Activated CD4-positive, alpha-beta T cell treated with anti-CD3 and anti-CD28 coated beads, Interleukin-2, amount 50 U/mL, for 48 hours (primary cell): ENCODE data around the gene KDM4F.
"Not testable (repeated sequence)": the region's sequence is repeated elsewhere in the genome, so short reads cannot be mapped to it uniquely, and the experiment has no call there.

Source experiments
- DNase-seq, 2 experiments: peaks; one replicate each; pipeline ENCODE4 v3.0.0-alpha.2; 2020

Gene KDM4F

DNA sequence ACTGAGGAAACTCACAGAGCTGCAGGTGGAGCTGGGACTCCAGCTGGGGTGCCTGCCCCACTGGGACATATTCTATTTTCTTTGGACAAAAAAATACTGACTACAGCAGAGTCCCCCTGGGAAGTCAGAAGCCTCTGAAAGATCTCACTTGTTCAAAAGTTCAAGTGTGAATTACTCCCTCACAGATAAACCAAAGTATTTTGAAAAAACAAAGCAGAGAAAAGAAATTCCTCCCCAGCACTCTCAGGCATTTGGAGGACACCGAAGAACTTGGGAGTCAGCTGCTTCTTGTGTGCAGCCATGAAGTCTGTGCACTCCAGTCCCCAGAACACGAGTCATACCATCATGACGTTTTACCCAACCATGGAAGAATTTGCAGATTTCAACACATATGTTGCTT, at the start of gene KDM4F:
Gene KDM4F (plus strand): TSS at position 301 of the 400 bp plus-strand sequence.
- not testable (repeated sequence) for DNase-seq

DNA sequence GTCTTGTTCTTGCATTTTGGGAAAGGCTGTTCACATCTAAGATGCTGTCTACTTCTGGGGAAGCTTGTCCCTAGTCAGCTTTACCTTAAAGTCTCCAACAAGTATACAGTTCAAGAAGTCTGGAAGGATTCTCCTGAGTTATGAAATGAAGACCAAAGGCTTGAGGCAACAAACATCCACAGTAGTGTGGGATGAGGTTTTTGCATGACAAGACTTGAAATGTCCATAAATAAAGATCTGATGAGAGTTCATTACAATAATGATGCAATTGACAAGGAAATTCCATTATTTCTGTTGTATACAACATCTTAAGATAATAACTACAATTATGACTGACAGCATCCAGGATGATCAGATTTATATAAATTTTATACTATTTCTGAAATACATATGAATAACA, 45.5 kb upstream of the KDM4F start:
- DNase-seq, result no peak

DNA sequence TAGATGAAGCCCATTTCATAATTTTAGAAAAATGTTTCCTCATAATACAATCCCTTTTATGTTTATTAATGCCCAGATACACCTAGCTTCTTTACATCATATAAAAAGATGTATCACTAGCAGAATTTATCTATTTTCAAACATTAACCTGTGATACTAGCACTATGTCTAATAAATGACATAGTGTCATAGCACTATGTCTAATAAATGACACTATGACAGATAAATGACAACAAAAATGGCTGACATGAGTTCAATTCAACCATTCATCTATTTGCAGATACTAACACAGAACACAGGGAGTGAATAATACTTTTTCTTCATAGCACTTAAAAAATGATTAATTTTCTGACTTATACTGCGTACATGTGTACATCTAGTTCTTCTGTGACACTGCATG, 43.6 kb upstream of the KDM4F start:
- no peak for DNase-seq

DNA sequence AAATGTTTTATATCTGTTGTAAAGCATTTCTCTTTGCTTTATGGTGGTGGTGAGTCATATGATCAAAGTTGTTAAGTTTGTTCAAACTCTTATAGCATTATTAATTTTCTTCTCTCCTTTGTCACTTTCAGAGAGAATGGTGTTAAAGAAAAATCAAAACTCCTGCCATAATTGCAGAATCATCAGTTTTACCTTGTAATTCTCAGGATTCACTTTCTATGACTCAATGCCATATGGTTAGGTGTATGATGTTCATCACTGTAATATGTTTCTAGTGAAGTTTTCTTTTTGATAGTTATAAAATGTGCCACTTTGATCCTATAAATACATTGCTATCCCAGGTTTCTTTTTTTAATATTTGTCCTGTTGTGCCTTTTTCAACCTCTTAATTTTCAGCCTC, 37.8 kb upstream of the KDM4F start:
- DNase-seq, result no peak

DNA sequence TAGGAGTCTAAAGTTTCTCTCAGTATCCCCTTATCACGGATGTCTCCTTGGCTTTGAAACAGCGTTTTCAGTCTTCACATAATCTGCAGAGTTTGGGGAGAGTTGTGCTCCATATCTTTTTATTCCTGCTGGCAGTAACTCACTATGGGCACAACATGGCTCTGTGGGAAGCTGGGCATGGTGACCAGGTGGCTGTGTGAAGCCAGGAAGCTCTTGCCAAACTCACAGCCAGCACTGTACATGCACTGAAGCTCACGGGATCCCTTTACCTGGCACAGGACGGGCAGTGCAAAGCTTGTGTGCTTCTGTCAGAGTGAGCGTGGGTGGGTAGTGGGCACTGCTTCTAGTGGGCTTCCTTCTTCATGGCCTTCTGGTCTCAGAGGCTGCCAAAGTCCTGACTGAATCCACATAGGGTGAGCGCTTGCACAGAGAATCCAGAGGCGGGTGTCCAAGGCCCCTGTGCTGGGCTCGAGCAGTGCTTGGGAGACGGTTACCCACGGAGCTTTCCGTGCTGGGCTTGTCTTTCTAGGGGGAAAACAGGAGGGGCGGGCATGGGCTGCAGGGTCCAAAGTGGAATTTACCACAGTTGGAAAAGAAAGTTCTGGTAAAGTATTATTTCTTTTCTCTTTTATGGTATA, 34.9 kb upstream of the KDM4F start:
- no peak for DNase-seq

DNA sequence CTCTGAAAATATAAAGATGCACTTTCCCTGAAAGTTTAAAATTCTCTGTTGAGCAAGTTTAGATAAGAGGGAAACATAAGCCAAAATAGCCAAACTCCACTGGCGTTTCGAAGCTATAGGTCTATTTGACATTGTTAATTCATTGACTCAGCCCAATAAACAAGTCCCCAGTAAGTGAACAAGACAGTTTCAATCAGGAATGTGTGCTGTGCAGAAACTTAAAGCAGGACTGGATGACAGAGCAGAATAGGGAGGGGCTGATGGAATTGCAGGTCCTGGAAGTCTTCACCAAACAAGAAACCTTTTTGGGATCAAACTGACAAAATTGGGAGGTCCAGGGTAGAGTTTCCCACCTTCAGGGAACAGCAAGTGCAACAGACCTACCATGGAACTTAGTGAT, 33.1 kb upstream of the KDM4F start:
- no peak for DNase-seq

DNA sequence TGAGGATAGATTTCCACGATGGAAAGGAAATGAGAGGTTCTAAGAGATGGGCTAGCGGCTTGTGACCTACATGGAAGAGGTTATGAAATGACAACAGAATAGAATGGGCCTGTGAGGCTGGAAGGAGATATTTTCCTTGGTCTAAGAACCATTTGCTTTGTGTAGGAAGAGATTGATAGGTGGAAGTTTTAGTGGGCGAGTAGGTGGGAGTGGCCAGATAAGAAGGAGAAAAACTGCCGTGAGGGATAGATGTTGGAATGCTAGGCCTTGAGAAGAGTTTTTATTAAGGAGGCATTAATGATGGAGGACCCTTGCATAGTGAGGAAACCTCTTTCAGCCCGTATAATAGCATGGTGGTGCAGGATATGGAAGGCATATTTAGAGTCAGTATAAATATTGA, 27.8 kb upstream of the KDM4F start:
- not testable (repeated sequence) for DNase-seq

DNA sequence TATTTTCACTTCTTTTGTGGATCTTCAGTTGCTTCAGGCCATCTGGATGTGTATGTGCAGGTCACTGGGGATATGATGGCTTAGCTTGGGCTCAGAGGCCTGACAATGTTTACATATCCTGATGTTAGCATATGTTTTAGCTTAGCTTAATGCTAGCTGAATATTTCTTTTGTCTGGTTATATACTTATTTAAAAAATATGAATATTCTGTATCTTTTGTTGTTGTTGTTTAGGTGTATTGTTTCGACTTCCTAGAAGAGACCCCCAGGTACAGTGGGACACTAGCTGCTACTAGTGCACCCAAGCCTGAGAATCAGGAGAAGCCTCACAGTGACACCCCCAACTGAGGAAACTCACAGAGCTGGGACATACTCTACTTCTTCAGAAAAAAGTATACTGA, 24.3 kb upstream of the KDM4F start, which contains the start of gene KDM4E:
Gene KDM4E (plus strand): TSS at position 301 of the 400 bp plus-strand sequence. CDS start 300 bp downstream, outside the sequence.
- no peak for DNase-seq

DNA sequence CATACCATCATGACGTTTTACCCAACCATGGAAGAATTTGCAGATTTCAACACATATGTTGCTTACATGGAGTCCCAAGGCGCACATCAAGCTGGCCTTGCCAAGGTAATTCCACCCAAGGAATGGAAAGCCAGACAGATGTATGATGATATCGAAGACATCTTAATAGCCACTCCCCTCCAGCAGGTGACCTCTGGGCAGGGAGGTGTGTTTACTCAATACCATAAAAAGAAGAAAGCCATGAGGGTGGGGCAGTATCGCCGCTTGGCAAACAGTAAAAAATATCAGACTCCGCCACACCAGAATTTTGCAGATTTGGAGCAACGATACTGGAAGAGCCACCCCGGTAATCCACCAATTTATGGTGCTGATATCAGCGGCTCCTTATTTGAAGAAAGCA, 23.6 kb upstream of the KDM4F start:
- not testable (repeated sequence) for DNase-seq

DNA sequence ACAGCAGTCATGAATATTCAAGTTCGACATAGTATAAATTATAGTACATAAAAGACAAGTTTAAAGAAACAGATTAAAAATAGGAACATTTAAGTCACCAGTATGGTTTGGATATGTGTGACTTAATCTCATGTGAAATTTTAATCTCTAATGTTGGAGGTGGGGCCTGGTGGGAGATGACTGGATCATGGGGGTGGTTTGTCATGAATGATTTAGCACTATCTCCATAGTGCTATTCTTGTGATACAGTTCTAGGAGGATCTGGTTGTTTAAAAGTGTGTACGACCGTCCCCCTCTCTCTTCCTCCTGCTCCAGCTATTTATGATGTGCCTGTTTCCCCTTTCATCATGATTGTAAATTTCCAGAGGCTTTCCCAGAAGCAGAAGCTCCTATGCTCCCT, 20.9 kb upstream of the KDM4F start:
- DNase-seq, result no peak

DNA sequence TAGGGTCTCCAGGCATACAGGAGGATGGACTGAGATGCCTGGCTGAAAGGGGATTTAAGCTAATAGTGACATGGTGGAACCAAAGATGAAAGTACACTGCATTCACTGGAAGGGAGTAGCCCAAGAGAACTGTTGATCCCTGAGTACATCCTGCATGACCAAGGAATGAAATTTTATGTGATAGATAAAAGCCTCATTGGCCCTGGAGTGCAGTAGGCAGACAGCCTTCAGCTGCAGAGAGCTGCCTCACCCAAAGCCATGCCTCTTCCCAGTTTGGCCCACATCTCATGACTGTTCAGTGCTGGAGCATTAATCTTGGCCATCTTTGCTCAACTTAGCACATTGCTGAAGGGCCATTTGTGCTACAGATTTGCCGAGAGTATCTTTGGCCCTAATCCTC, 16.2 kb upstream of the KDM4F start:
- DNase-seq, result no peak

DNA sequence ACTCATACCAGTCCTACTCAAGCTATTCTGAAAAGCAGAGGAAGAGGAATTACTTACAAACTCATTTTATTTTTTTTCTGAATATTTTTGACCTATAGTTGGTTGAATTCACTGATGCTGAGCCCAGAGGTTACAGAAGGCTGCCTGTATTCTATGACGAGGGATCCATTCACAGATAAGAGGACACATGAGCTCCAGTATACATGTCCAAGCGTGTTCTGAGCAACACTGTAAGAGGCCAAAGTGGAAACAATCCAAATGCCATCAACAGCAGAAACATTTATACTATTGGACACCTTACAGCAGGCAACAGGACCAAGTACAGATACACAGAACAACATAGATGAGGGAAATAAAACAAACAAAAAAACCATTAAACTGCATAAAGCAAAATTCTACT, 13.9 kb upstream of the KDM4F start:
- DNase-seq, result no peak

DNA sequence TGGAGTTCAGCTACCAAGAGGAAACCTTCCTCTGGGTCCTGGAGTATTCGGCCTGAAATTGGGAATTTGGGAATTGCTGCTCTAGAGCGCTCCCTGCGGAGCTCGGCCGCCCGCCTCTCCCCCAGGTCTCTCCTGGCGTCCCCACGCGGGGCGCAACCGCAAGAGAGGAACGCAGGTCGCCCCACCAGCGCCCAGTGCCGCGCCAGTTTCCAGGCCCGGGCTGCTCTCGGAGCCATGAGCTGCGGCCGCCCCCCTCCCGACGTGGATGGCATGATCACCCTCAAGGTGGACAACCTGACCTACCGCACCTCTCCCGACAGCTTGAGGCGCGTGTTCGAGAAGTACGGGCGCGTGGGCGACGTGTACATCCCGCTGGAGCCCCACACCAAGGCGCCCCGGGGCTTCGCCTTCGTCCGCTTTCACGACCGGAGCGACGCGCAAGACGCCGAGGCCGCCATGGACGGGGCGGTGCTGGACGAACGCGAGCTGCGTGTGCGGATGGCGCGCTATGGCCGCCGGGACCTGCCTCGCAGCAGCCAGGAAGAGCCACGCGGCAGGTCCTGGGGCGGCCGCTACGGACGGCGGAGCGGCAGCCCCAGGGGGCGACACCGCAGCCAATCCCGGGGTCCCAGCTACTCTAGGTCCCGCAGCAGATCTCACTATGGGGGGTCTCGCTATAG, 11.7 kb upstream of the KDM4F start:
- DNase-seq, result peak in 1 of 2 experiments; percentile 10

DNA sequence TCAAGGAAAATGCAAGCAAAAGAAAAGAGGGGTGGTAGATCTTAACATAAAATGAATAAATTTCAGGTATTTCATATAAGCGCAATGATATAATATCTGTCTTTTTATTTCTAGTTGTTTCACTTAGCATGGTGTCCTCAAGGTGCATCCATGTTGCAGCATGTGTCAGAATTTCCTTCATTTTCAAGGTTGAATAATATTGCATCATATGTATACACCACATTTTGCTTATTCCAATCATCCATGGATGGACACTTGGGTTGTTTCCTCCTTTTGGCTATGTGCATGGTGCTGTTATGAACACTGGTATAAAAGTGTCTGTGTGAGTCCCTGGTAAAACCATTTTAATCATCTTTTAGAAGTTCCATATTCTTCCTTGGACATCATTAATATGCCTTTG, 7.0 kb upstream of the KDM4F start:
- no peak for DNase-seq

DNA sequence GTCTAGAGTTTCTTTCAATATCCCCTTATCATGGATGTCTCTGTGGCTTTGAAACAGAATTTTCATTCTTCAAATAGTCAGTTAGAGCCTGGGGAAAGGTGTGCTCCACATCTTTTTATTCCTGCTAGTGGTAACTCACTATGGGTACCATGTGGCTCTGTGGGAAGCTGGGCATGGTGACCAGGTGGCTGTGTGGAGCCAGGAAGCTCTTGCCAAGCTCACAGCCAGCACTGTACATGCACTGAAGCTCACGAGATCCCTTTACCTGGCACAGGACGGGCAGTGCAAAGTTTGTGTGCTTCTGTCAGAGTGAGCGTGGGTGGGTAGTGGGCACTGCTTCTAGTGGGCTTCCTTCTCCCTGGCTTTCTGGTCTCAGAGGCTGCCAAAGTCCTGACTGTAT, 6.3 kb upstream of the KDM4F start:
- no peak for DNase-seq

DNA sequence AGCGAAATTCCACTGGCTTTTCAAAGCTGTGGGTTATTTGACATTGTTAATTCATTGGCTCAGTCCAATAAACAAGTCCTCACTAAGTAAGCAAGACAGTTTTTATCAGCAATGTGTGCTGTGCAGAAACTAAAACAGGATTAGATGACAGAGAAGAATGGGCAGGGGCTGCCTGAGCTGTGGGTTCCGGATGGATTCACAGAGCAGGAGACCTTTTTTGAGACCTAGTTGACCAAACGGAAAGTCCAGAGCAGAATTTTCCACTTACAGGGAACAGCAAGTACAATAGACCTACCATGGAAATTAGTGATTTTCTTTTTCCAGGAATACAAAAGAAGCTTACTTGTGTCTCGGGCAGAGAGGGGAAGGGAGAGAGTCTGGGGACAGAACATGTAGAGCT, 5.2 kb upstream of the KDM4F start:
- no peak for DNase-seq

DNA sequence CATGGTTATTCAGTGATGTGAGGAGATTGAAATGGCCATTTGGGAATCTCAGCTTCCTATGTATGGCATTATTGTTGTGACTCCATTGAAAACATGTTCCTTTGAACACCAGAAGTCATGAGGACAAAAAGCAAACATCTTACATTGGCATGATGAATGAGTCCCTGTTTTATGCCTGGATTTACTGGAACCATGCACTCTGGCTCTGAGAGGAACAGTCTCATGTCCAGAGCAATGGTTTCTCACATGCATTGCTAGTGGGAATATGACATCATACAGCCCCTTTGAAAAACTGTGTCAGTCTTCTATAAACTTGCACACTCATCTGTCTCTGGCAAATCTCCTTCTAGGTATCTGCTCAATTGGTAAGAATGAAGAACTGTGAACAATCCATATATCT, 3.4 kb upstream of the KDM4F start:
- DNase-seq, result no peak

DNA sequence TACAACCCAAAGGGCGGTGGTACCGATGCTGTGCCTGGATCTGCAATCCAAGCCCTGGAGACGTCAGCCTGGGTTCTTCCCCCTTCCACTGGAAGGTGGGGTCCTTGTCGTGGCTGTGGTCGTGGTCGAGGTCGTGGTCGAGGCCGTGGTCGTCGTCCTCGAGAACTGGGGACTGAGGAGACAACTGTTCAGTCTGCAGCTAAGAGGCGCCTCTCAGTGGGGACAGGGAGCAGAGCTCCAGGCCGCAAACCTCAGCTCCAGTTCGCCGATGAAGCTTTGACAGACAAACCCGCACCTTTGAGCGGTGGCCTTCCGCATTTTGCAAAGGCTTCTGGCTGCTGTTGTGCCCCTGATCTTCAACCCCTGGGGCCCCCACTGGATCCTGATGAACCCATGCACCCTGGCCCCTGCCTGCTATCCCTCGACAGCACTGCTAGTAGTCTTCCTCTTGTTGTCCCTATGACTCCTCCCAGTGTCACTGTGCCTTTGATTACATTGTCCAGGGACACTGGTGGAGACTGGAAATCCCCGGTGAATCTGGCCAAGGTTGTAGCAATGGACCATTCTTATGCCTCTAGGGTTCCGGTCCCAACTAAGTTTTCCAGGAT, 1.5 kb downstream of the KDM4F start:
- DNase-seq, result no peak

DNA sequence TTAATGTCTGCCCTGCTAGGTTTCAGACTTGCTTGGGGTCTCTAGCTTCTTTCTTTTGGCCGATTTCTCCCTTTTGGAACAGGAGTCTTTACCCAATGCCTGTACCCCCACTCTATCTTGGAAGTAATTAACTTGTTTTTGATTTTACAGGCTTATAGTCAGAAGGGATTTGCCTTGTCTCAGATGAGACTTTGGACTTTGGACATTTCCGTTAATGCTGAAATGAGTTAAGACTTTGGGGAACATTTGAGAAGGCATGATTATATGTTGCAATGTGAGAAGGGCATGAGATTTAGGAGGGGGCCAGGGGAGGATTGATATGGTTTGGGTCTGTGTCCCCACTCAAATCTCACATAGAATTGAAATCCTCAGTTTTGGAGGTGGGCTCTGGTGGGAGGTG, 5.1 kb downstream of the KDM4F start:
- no peak for DNase-seq

DNA sequence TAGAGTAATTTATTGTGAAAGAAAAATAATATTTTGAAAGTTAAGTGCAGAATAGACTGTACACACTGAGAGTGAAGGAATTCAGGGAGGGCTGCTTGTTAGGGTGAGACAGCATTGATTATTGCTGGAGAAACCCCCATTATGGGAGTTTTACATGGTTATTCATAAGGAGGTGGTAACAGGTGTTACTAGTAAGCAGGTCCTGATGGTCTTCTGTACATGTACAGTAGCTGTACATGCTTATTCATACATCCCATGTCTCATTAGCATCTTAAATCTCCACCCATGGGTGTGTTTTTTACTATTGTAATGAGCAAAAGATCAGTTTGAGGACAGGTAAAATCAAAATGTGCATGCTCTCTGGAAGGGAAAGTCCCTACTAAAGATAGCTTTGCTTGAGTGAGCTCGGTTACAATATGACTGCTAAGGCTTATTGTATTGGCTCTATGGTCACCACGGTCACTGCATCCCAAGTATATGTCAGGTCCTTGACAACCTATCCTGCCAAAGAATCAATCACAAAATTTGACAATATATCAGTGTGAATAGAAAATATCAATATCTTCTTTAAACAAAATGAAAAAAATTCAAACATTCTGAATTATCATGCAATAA, 6.2 kb downstream of the KDM4F start:
- DNase-seq, result no peak

DNA sequence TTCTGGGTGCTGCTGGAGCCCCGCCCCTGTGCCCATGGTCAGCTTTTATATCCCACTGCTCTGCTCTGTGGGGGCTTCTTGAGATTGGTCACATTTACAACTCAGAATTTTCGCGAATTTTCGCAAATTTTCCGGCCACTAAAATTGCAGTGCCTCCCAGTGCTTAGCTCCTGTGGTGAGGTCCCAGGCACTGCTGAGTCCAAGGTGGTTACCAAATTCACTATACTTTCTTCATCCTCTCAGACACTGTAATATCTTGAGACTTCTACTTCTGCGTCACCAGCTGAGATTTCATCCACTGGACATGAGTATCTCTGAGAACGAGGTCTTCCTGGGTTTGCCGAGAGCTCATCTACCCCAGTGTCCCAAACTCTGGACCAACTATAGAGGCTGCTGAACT, 8.7 kb downstream of the KDM4F start:
- no peak for DNase-seq

DNA sequence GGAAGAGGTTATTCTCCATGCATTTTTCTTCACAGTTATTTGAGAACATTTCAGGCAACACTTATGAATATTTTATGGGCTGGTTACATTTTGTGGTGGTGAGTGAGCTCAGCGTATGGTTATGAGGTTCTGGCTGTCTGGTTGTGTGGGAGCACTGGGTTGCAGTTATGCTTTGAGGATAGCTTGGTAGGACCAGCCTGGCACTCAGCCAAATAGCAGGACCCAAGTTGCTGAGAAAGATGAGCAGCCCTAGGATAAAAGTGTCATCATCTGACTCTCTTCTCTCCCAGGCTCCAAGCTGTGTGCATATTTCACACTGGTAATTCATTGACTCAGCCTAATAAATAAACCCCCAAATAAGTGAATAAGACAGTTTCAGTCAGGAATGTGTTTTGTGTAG, 9.4 kb downstream of the KDM4F start:
- DNase-seq, result no peak

DNA sequence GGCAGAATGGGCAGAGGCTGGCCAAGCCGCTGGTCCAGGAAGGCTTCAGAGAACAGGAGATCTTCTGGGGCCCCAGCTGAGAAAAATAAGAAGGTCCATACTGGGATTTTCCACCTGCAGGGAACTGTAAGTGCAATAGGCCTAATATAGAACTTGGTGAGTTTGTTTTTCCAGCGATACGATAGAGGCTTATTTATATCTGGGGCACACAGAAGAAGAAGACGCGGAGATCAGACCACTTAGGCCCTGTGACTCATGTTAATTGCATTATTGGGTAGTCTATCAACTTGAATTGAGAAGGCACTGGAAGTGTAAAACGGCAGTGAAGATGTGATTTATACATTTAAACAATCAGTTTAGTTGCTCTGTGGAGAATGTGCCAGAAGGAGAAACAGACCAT, 9.8 kb downstream of the KDM4F start:
- DNase-seq, result no peak

DNA sequence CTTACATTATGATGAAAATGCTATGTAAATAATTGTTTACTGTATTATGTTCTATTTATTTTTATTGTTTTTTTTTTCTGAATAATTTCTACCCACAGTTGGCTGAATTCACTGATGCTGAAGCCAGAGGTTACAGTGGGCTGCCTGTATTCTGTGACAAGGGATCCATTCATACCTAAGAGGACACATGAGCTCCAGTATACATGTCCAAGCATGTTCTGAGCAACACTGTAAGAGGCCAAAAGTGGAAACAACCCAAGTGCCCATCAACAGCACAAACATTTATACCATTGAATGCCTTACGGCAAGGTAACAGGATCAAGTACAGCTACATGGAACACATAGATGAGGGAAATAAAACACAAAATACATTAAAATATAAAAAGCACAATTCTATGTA, 16.1 kb downstream of the KDM4F start:
- DNase-seq, result no peak
